ENCODE data around the gene RBFOX2. TPM values are rescaled to one million over a fixed set of nuclear protein-coding genes. Genes with fewer than 3 reads are reported as not detected.

RBFOX2 gene
- total RNA-seq, 1 experiment from 2014 or later = 91.1 TPM

- TF ChIP-seq CTCF (IDR thresholded peaks at IDR 0.05; ENCODE audit: insufficient read depth in 1 of 2, low read depth in 1 of 2, low read length in 1 of 2, severe bottlenecking in 1 of 2, unreplicated experiment in 1 of 2) = no peak
- Mint-ChIP-seq H3K4me3 (ENCODE audit: unreplicated experiment) (no peak overlapping the region), H3K4me1 (ENCODE audit: low read depth, unreplicated experiment) (peaks cover 4% of the 10 kb centered on the region), H3K36me3 (ENCODE audit: insufficient read depth, unreplicated experiment) (no peaks in the 10 kb centered on the region), H3K9me3 (ENCODE audit: unreplicated experiment) (no peaks in the 10 kb centered on the region), H3K27me3 (ENCODE audit: insufficient read depth, unreplicated experiment) (no peaks in the 10 kb centered on the region), H3K27ac (ENCODE audit: unreplicated experiment) (no peak overlapping the region)
- CTCF ChIA-PET = no interaction called here
- intact Hi-C loops (cut with micrococcal nuclease; ENCODE audit: unreplicated experiment) = no loop called here
- Histone ChIP-seq H3K27me3 (replicated peaks; ENCODE audit: control insufficient read depth, insufficient read depth, low read length) (no peaks in the 10 kb centered on the region), H3K36me3 (ENCODE audit: control insufficient read depth, insufficient read depth, low read length) (no peaks in the 10 kb centered on the region), H3K4me1 (peaks cover 25% of the 10 kb centered on the region), H3K9me3 (no peaks in the 10 kb centered on the region), H3K4me3 (ENCODE audit: low read depth, low read length) (no peak overlapping the region)
- DNase-seq = no peak
- no TSS peak for BruUV-seq (replicated peaks)
- POLR2A ChIA-PET = no interaction called here
Measured at GRCh38 chr22:35991168-35991567, 37.5 kb downstream of the RBFOX2 start.

GRCh38 chr22:35988030-35988429 lies 40.6 kb downstream of the RBFOX2 start:
- peaks cover 20% of the 10 kb centered on the region for H3K4me1 ChIP-seq
- H3K9me3 ChIP-seq = no peaks in the 10 kb centered on the region
- peak in 1 of 2 experiments; percentile 19 for DNase-seq
- no peaks in the 10 kb centered on the region for H3K36me3 ChIP-seq (ENCODE audit: control insufficient read depth, insufficient read depth, low read length)
- H3K4me3 ChIP-seq (ENCODE audit: low read depth, low read length) = no peak overlapping the region
- H3K36me3 Mint-ChIP-seq (ENCODE audit: insufficient read depth, unreplicated experiment) = no peaks in the 10 kb centered on the region
- H3K27me3 Mint-ChIP-seq (ENCODE audit: insufficient read depth, unreplicated experiment) = no peaks in the 10 kb centered on the region
- ChIA-PET POLR2A (no interaction called here), CTCF (interaction anchor here (0.7 kb wide), 1 partner anchor 41 kb away, joined by 3 read pairs; the partner anchor contains the start of gene RBFOX2)
- H3K9me3 Mint-ChIP-seq (ENCODE audit: unreplicated experiment) = no peaks in the 10 kb centered on the region
- intact Hi-C loops (cut with micrococcal nuclease; ENCODE audit: unreplicated experiment) = no loop called here
- H3K4me1 Mint-ChIP-seq (ENCODE audit: low read depth, unreplicated experiment) = peaks cover 1% of the 10 kb centered on the region
- no peak overlapping the region for H3K27ac Mint-ChIP-seq (ENCODE audit: unreplicated experiment)
- BruUV-seq (replicated peaks) = no TSS peak
- no peak overlapping the region for H3K4me3 Mint-ChIP-seq (ENCODE audit: unreplicated experiment)
- no peaks in the 10 kb centered on the region for H3K27me3 ChIP-seq (replicated peaks; ENCODE audit: control insufficient read depth, insufficient read depth, low read length)
- TF ChIP-seq CTCF (IDR thresholded peaks at IDR 0.05; ENCODE audit: insufficient read depth in 1 of 2, low read depth in 1 of 2, low read length in 1 of 2, severe bottlenecking in 1 of 2, unreplicated experiment in 1 of 2) = no peak

GRCh38 chr22:35987487-35987886 lies 41.1 kb downstream of the RBFOX2 start:
- H3K9me3 ChIP-seq = no peaks in the 10 kb centered on the region
- no peaks in the 10 kb centered on the region for H3K36me3 Mint-ChIP-seq (ENCODE audit: insufficient read depth, unreplicated experiment)
- peaks cover 20% of the 10 kb centered on the region for H3K4me1 ChIP-seq
- no peaks in the 10 kb centered on the region for H3K36me3 ChIP-seq (ENCODE audit: control insufficient read depth, insufficient read depth, low read length)
- H3K9me3 Mint-ChIP-seq (ENCODE audit: unreplicated experiment) = no peaks in the 10 kb centered on the region
- no TSS peak for BruUV-seq (replicated peaks)
- no peak for DNase-seq
- H3K4me3 ChIP-seq (ENCODE audit: low read depth, low read length) = no peak overlapping the region
- TF ChIP-seq CTCF (IDR thresholded peaks at IDR 0.05; ENCODE audit: insufficient read depth in 1 of 2, low read depth in 1 of 2, low read length in 1 of 2, severe bottlenecking in 1 of 2, unreplicated experiment in 1 of 2) = no peak
- CTCF ChIA-PET = no interaction called here
- H3K27ac Mint-ChIP-seq (ENCODE audit: unreplicated experiment) = no peak overlapping the region
- peaks cover 4% of the 10 kb centered on the region for H3K4me1 Mint-ChIP-seq (ENCODE audit: low read depth, unreplicated experiment)
- no peaks in the 10 kb centered on the region for H3K27me3 Mint-ChIP-seq (ENCODE audit: insufficient read depth, unreplicated experiment)
- intact Hi-C loops (cut with micrococcal nuclease; ENCODE audit: unreplicated experiment) = no loop called here
- no peak overlapping the region for H3K4me3 Mint-ChIP-seq (ENCODE audit: unreplicated experiment)
- H3K27me3 ChIP-seq (replicated peaks; ENCODE audit: control insufficient read depth, insufficient read depth, low read length) = no peaks in the 10 kb centered on the region
- POLR2A ChIA-PET = no interaction called here

Data from Caco-2 (cell line).